Keratinocyte (primary cell): ENCODE measurements around the gene MFF.

Experiments used
- CTCF ChIP-seq, 3 experiments: IDR thresholded peaks in 1 of 3; conservative IDR thresholded peaks in 1 of 3; optimal IDR thresholded peaks in 1 of 3; 2 replicates in 2 of 3; 3 replicates in 1 of 3; pipeline versions ENCODE3 to v1.5.1; 2011; ENCODE audit warnings: low read length in 3 of 3, mild to moderate bottlenecking in 3 of 3, moderate library complexity in 2 of 3, control low read depth in 1 of 3, inconsistent platforms in 1 of 3; ENCODE audit not compliant: insufficient read depth in 2 of 3; ENCODE audit errors: extremely low read depth in 1 of 3
- EZH2 ChIP-seq: IDR thresholded peaks from one replicate; pipeline ENCODE4 v1.6.1; 2012; ENCODE audit warnings: inconsistent platforms, mild to moderate bottlenecking, low read length, moderate library complexity

- TF ChIP-seq CTCF (optimal IDR thresholded peaks at IDR 0.05 in 1 of 3, IDR thresholded peaks at IDR 0.05 in 1 of 3, conservative IDR thresholded peaks at IDR 0.05 in 1 of 3; ENCODE audit: extremely low read depth in 1 of 3, insufficient read depth in 2 of 3, low read length in 3 of 3) (no peak), EZH2 (no peak)
These were observed 433 bp upstream of the MFF start for GRCh38 chr2:227324642-227324994.
